HepG2 (cell line): Measurements from ENCODE around the gene GPX7. TPM values are rescaled to one million over a fixed set of nuclear protein-coding genes. Genes with fewer than 3 reads are reported as not detected.
A peak's percentile ranks its signal among the peaks of the same experiment; 100 is the strongest.

Source experiments
- ARNTL ChIP-seq: sonication (generic); formaldehyde crosslinking; IDR thresholded peaks from 2 replicates; pipeline ENCODE4 v1.4.0; 2020; ENCODE audit warnings: mild to moderate bottlenecking, missing genetic modification reagents
- FOXK2 ChIP-seq: fragments of 450-650 bp; IDR thresholded peaks from 2 replicates; pipeline ENCODE4 v1.6.1; 2016
- GLI4 ChIP-seq: sonication (generic); formaldehyde crosslinking; IDR thresholded peaks from 2 replicates; pipeline ENCODE4 v1.5.1; 2020; ENCODE audit warnings: missing genetic modification reagents, mild to moderate bottlenecking, moderate library complexity, borderline replicate concordance
- HNF4A ChIP-seq: sonication (generic); formaldehyde crosslinking; IDR thresholded peaks from 2 replicates; pipeline ENCODE4 v1.4.0; 2020; ENCODE audit warnings: missing genetic modification reagents
- JUND ChIP-seq: sonication (generic); formaldehyde crosslinking; IDR thresholded peaks from 2 replicates; pipeline ENCODE4 v1.8.0; 2022; ENCODE audit warnings: mild to moderate bottlenecking, missing genetic modification reagents
- KLF9 ChIP-seq: IDR thresholded peaks from 2 replicates; pipeline ENCODE4 v1.6.1; 2016; ENCODE audit warnings: low read depth
- MIER2 ChIP-seq: IDR thresholded peaks from 2 replicates; pipeline ENCODE4 v1.6.1; 2016; ENCODE audit warnings: missing biosample characterization, missing genetic modification reagents
- NR2C2 ChIP-seq: sonication (generic); formaldehyde crosslinking; IDR thresholded peaks from 2 replicates; pipeline ENCODE4 v1.4.0; 2020; ENCODE audit warnings: missing genetic modification reagents, mild to moderate bottlenecking, moderate library complexity, borderline replicate concordance
- TBX2 ChIP-seq: sonication (generic); formaldehyde crosslinking; IDR thresholded peaks from 2 replicates; pipeline ENCODE4 v1.5.0; 2020; ENCODE audit warnings: missing genetic modification reagents, mild to moderate bottlenecking, borderline replicate concordance
- ZNF224 ChIP-seq: sonication (generic); formaldehyde crosslinking; IDR thresholded peaks from 2 replicates; pipeline ENCODE4 v1.5.0; 2020; ENCODE audit warnings: mild to moderate bottlenecking, missing genetic modification reagents
- ZNF556 ChIP-seq: sonication (generic); formaldehyde crosslinking; IDR thresholded peaks from 2 replicates; pipeline ENCODE4 v1.4.0; 2020; ENCODE audit warnings: mild to moderate bottlenecking, missing genetic modification reagents, borderline replicate concordance
- polyA plus RNA-seq, 8 experiments: library from polyadenylated mRNA; depleted of rRNA in 3 of 8; stranded (reverse) in 7 of 8; unstranded in 1 of 8; fragments of >200 nt; fragmentation: Illumina TruSeq in 4 of 8; extraction: Trizol in 4 of 8; gene quantifications; 2 replicates each; pipeline versions ENCODE4 v1.2.1 to v1.2.3, GENCODE V29; 2011 to 2016; ENCODE audit warnings: low read depth in 4 of 8, missing spikeins in 1 of 8, mixed read lengths in 1 of 8; ENCODE audit not compliant: insufficient read depth in 1 of 8
- total RNA-seq, 5 experiments: library from RNA; depleted of rRNA; stranded (reverse); fragments of >200 nt; fragmentation: Illumina TruSeq; extraction: Trizol; gene quantifications; 2 replicates each; pipeline ENCODE4 v1.2.3, GENCODE V29; 2016; ENCODE audit warnings: low read depth in 1 of 5
- TF ChIP-seq, protein P1 (sequence below): sonication (generic); formaldehyde crosslinking; IDR thresholded peaks from 2 replicates; pipeline ENCODE4 v1.5.0; 2020; ENCODE audit warnings: mild to moderate bottlenecking, missing genetic modification reagents, borderline replicate concordance
- TF ChIP-seq, protein P2 (sequence below): sonication (generic); formaldehyde crosslinking; IDR thresholded peaks from 2 replicates; pipeline ENCODE4 v1.8.1; 2022; ENCODE audit warnings: mild to moderate bottlenecking, missing genetic modification reagents
- TF ChIP-seq, protein P3 (sequence below): sonication (generic); formaldehyde crosslinking; IDR thresholded peaks from 2 replicates; pipeline ENCODE4 v1.4.0; 2020; ENCODE audit warnings: missing genetic modification reagents
- TF ChIP-seq, protein P4 (sequence below): IDR thresholded peaks from 2 replicates; pipeline ENCODE4 v1.6.1; 2012; ENCODE audit warnings: low read length, improper control_type of control experiment
- TF ChIP-seq, protein P5 (sequence below): IDR thresholded peaks from 2 replicates; pipeline ENCODE4 v1.6.1; 2016; ENCODE audit warnings: missing genetic modification reagents, missing compliant biosample characterization

Gene GPX7
- total and polyA plus RNA-seq, 2 of the 13 experiments (the other 11 are each of a cell fraction or from before 2014, with no cell fraction given), result 14.1 to 16.2 TPM

DNA sequence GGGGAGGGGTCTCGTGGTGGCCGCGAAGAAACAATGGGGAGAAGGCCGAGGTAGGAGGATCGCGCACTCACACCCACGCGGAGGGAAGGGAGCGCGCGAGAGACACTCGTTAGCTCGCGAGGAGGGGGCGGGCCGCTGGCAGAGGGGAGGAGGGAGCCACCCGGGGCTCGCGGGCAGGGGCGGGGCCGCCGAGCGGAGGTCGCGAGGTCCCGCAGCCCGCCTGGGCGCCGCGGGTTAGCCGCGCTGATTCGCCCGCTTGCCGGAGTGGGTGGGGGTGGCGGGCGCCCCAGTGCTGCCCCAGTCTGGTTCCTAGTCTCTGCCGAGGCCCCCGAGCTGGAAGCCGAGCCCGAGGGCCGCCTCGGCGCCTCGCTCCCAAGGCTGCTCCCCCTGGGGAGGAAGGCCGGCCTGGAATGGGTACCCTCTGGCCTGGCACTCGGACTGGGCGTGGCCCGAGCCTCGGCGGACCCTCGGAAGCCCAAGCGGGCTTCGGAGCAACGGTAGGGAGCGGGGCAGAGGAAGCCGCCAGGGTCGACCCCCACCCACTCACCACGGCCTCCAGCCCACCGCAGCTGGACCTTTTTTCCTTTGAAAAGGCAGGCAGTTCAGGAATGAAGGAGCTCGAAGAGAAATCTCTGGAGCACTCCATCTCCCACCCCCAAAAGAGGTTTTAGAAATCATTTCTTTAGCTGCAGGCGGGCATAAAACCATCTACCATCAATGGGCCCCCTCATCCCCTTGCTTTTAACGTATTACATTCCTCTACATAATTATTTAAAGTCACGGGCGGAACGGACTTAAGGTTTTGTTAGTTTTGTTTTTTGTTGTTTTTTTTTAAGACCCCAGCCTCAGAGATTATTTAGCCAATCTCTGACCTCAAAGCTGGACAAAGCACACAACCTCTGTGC lies 48.6 kb upstream of the GPX7 start (continued):
- TF ChIP-seq, protein P1, sequence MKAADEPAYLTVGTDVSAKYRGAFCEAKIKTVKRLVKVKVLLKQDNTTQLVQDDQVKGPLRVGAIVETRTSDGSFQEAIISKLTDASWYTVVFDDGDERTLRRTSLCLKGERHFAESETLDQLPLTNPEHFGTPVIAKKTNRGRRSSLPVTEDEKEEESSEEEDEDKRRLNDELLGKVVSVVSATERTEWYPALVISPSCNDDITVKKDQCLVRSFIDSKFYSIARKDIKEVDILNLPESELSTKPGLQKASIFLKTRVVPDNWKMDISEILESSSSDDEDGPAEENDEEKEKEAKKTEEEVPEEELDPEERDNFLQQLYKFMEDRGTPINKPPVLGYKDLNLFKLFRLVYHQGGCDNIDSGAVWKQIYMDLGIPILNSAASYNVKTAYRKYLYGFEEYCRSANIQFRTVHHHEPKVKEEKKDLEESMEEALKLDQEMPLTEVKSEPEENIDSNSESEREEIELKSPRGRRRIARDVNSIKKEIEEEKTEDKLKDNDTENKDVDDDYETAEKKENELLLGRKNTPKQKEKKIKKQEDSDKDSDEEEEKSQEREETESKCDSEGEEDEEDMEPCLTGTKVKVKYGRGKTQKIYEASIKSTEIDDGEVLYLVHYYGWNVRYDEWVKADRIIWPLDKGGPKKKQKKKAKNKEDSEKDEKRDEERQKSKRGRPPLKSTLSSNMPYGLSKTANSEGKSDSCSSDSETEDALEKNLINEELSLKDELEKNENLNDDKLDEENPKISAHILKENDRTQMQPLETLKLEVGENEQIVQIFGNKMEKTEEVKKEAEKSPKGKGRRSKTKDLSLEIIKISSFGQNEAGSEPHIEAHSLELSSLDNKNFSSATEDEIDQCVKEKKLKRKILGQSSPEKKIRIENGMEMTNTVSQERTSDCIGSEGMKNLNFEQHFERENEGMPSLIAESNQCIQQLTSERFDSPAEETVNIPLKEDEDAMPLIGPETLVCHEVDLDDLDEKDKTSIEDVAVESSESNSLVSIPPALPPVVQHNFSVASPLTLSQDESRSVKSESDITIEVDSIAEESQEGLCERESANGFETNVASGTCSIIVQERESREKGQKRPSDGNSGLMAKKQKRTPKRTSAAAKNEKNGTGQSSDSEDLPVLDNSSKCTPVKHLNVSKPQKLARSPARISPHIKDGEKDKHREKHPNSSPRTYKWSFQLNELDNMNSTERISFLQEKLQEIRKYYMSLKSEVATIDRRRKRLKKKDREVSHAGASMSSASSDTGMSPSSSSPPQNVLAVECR (CRISPR knock-in tag), result no peak; the same call in 1 of the 2 replicates
- no peak for TF ChIP-seq FOXK2
- TF ChIP-seq ZNF224, result no peak
- TF ChIP-seq KLF9, result 0 out of 2 replicates have a peak, but pooled peaks have one; percentile 43
- no peak for TF ChIP-seq ZNF556 (CRISPR knock-in tag)
- no peak for TF ChIP-seq MIER2
- TF ChIP-seq, protein P2, sequence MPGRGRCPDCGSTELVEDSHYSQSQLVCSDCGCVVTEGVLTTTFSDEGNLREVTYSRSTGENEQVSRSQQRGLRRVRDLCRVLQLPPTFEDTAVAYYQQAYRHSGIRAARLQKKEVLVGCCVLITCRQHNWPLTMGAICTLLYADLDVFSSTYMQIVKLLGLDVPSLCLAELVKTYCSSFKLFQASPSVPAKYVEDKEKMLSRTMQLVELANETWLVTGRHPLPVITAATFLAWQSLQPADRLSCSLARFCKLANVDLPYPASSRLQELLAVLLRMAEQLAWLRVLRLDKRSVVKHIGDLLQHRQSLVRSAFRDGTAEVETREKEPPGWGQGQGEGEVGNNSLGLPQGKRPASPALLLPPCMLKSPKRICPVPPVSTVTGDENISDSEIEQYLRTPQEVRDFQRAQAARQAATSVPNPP (CRISPR knock-in tag), result no peak
- no peak for TF ChIP-seq GLI4 (CRISPR knock-in tag)
- TF ChIP-seq TBX2 (CRISPR knock-in tag), result 0 out of 2 replicates have a peak, but pooled peaks have one; percentile 31
- TF ChIP-seq HNF4A, result 0 out of 2 replicates have a peak, but pooled peaks have one; percentile 22
- TF ChIP-seq, protein P3, sequence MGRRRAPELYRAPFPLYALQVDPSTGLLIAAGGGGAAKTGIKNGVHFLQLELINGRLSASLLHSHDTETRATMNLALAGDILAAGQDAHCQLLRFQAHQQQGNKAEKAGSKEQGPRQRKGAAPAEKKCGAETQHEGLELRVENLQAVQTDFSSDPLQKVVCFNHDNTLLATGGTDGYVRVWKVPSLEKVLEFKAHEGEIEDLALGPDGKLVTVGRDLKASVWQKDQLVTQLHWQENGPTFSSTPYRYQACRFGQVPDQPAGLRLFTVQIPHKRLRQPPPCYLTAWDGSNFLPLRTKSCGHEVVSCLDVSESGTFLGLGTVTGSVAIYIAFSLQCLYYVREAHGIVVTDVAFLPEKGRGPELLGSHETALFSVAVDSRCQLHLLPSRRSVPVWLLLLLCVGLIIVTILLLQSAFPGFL (CRISPR knock-in tag), result no peak
- TF ChIP-seq ARNTL (CRISPR knock-in tag), result peak; percentile 65; the same call in 1 of the 2 replicates
- TF ChIP-seq, protein P4, sequence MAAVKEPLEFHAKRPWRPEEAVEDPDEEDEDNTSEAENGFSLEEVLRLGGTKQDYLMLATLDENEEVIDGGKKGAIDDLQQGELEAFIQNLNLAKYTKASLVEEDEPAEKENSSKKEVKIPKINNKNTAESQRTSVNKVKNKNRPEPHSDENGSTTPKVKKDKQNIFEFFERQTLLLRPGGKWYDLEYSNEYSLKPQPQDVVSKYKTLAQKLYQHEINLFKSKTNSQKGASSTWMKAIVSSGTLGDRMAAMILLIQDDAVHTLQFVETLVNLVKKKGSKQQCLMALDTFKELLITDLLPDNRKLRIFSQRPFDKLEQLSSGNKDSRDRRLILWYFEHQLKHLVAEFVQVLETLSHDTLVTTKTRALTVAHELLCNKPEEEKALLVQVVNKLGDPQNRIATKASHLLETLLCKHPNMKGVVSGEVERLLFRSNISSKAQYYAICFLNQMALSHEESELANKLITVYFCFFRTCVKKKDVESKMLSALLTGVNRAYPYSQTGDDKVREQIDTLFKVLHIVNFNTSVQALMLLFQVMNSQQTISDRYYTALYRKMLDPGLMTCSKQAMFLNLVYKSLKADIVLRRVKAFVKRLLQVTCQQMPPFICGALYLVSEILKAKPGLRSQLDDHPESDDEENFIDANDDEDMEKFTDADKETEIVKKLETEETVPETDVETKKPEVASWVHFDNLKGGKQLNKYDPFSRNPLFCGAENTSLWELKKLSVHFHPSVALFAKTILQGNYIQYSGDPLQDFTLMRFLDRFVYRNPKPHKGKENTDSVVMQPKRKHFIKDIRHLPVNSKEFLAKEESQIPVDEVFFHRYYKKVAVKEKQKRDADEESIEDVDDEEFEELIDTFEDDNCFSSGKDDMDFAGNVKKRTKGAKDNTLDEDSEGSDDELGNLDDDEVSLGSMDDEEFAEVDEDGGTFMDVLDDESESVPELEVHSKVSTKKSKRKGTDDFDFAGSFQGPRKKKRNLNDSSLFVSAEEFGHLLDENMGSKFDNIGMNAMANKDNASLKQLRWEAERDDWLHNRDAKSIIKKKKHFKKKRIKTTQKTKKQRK, result no peak
- TF ChIP-seq, protein P5, sequence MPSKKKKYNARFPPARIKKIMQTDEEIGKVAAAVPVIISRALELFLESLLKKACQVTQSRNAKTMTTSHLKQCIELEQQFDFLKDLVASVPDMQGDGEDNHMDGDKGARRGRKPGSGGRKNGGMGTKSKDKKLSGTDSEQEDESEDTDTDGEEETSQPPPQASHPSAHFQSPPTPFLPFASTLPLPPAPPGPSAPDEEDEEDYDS (CRISPR knock-in tag), result peak; percentile 38; the same call in 1 of the 2 replicates
- TF ChIP-seq NR2C2 (CRISPR knock-in tag), result no peak; the same call in 1 of the 2 replicates
- no peak for TF ChIP-seq JUND (CRISPR knock-in tag)
